HG02870 (cell line): Measurements from ENCODE around the gene OSBP2.

Experiments used
- ATAC-seq: cut with Tn5 transposase; IDR thresholded peaks from one replicate; pipeline ENCODE4 v1.9.1; 2021; ENCODE audit warnings: mild to moderate bottlenecking, moderate library complexity; ENCODE audit not compliant: unreplicated experiment

OSBP2 gene

GRCh38 chr22:30890686-30891442, 196.2 kb downstream of the OSBP2 start:
- no peak for ATAC-seq

DNA sequence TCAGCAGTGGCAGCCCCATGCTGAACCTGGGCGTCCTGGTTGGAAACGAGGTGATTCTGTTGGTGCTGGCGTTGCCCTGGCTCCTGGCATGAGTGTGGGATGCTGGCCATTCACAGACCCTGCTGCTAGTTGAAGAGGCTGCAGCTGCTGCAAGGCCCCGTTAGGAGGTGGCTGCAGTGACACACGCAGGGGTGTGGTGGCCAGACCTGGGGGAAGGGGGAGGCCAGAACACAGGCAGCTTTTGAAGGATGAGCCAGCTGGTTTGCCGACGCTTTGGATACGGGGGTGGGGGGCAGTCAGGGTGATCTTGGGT, 196.7 kb downstream of the OSBP2 start:
- ATAC-seq: no peak

- ATAC-seq: no peak
These were observed 197.1 kb downstream of the OSBP2 start for GRCh38 chr22:30891781-30892180.

GRCh38 chr22:30892286-30892685, 197.6 kb downstream of the OSBP2 start:
- ATAC-seq: no peak

DNA sequence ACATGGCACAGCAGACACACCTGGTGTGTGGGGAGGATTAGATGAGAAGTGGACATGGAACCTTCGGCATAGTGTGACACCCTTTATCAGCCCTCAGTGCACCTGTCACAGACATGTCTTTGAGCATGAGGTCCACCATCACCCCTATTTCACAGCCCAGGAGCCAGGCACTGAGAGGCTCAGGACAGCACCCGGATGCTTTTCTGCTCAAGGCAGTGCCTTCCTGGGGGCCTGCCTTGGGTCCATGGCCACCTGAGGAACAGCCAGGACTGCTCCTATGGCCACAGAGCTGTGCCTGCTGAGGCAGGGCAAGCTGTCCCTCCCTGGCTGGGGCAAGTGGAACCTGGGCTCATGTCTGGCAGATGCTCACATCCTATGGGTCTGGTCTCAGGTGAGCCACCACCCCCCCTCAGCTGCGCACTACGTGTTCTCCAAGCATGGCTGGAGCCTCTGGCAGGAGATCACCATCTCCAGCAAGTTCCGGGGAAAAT, 198.1 kb downstream of the OSBP2 start:
- ATAC-seq: no peak

- no peak for ATAC-seq
These were observed 199.0 kb downstream of the OSBP2 start for GRCh38 chr22:30893434-30894370.

DNA sequence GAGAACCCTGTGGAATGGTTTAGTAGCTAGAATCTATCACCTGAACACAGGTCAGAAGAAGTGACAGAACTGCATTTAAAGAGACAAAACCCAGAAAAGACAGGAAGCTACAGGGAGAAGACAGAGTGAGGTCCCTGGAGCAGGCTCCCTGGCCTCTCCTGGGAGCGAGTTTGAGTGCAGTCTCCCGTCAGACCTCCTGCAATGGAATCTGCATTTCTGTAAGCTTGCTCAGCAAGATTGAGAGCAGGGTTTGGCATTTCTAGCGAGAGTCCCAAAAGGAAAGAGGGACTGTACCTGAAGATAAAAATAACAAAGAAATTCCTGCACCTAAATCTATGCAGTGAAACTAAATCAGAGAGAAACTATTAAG, 199.7 kb downstream of the OSBP2 start:
- ATAC-seq: no peak

DNA sequence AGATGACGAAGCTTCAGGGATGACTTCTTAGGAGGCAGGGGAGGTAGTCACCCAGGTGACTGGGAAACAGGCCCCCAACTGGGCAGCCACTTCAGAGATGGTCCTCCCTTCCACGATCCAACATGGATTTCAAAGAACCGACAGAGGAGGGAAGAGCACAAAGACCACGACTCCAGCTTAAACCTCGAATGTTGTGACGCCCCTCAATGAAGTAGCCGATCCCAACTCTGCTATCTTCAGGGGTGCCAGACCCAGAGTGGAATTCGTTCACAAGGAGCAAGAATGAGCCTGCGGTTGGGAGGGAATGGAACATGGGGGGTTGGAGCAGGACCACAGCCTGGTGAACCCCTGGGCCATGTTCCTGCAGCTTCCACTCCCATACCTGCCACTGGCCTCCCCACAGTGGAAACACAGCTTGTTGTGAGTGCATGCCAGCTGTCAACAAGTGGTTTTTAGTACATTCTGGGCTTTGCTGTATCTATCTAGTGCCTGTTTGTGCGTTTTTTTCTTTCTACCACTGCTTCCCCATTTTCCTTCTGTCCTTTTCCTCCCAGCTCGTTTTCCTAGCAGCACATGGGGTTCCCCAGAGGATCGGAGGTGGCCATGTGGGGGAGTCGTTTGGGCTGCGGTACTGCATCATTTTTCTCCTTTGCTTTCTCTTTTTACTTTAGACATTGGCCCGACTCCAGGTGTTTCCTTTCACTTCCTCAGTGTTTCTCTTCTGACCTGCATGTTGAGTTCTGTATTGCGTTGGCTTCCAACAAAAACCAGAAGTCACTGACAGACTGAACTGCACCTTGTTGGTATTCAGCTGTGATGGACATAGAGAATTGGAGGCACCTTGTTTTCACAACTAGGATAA, 208.1 kb downstream of the OSBP2 start:
- no peak for ATAC-seq

- ATAC-seq: no peak
These were observed 209.3 kb downstream of the OSBP2 start for GRCh38 chr22:30903876-30904460.

DNA sequence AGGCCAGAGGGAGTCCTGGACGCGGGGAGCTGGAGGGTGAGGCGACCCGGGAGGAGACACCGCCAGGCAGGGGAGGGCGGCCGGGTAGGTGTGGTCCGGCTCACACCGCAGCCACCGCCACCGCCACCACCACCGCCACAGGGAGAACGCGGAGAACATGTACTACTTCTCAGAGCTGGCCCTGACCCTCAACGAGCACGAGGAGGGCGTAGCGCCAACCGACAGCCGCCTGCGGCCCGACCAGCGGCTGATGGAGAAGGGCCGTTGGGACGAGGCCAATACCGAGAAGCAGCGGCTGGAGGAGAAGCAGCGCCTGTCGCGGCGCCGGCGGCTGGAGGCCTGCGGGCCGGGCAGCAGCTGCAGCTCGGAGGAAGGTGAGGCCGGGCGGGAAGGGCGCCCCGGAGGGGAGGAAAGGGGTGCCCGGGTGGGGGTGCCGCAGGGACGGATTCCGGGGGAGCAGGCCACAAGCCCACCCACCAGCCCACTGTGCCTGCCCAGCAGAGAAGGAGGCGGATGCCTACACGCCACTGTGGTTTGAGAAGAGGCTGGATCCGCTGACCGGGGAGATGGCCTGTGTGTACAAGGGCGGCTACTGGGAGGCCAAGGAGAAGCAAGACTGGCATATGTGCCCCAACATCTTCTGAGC, 211.1 kb downstream of the OSBP2 start:
- ATAC-seq: no peak

GRCh38 chr22:30906411-30906810, 211.7 kb downstream of the OSBP2 start:
- ATAC-seq: no peak

GRCh38 chr22:30906946-30907345, 212.3 kb downstream of the OSBP2 start:
- ATAC-seq: no peak

DNA sequence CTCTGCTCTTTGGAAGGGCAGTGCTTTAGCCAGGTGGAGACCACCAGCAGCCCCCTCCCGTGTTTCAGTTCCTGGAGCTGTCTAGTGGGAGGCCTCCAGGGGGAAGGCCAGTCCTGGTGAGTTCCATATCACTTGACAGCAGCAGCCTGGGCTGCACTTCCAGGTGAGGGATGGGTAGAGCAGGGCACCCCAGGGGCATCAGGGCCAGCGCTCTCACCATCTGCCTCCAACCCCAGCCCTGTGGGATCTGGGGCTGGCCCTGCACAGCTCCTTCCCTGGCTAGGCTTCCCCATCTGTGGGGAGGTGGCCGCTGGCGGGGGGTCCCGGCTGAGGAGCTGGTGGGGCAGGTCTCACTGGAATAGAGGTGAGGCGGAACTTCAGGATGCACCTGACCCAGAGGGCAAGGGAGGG, 213.4 kb downstream of the OSBP2 start:
- ATAC-seq: no peak

GRCh38 chr22:30909306-30909705, 214.6 kb downstream of the OSBP2 start:
- ATAC-seq: no peak

- ATAC-seq: no peak
These were observed 215.7 kb downstream of the OSBP2 start for GRCh38 chr22:30910358-30910757.

DNA sequence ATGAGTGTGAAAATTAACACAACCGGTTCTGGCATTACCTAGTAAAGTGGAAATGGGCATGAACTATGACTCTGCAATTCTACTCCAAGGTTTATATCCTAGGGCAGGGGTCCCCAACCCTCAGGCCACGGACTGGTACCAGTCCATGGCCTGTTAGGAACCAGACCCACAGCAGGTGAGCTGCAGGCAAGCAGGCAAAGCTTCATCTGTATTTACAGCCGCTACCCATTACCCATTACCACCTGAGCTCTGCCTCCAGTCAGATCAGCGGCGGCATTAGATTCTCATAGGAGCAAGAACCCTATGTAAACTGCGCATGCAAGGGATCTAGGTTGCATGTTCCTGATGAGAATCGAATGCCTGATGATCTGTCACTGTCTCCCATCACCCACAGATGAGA, 224.1 kb downstream of the OSBP2 start:
- no peak for ATAC-seq

- ATAC-seq: no peak
These were observed 225.3 kb downstream of the OSBP2 start for GRCh38 chr22:30919973-30920372.

DNA sequence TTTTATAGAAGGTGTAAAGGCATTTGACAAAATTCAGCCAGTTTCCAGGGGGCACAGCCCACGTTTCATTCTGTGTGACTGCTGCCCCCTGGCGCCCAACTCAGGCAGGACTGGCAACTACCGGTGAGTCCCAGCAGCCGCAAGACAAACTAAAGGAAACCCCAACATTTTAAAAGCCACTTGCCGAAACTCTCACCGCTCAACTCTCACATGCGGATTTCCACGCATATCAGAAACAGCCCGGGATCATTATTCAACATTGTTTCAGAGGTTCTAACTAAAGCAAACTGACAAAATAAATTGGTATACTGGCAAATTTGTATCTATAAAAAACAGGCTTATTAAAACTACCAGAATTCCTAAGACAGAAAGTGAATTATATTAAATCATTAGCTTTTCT, 225.7 kb downstream of the OSBP2 start:
- no peak for ATAC-seq

- ATAC-seq: no peak
These were observed 226.4 kb downstream of the OSBP2 start for GRCh38 chr22:30921108-30921507.

DNA sequence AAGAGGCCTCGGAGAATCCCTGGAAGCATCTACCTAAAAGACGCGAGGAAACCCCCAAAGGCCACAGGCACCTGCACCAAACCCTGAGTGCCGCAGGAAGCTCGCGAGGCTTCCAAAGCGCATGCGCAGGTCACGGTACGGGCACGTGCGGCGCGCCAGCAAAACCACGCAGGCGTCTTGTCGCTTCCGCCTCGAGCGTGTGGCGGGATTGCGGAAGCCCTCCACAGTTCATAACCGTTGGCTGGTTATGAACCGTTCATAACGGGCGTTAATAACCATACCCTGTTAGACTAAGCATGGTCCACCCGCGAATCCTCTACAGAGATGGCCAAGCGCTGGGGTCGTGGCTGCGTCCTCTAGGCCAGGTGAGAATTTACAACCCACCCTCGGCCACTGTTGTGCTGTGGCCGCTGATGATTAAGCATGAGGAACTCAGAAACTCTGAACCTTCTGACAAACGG, 227.5 kb downstream of the OSBP2 start:
- no peak for ATAC-seq
